HG03571 (cell line): ENCODE results near the gene PKNOX2.

Experiments used
- ATAC-seq: cut with Tn5 transposase; IDR thresholded peaks from one replicate; pipeline ENCODE4 v1.9.1; 2021; ENCODE audit not compliant: unreplicated experiment

Gene PKNOX2

GRCh38 chr11:125228993-125229392 is 64.4 kb downstream of the PKNOX2 start:
- ATAC-seq: no peak

GRCh38 chr11:125229916-125230315 is 65.4 kb downstream of the PKNOX2 start:
- no peak for ATAC-seq

GRCh38 chr11:125233116-125233515 is 68.6 kb downstream of the PKNOX2 start:
- no peak for ATAC-seq

GRCh38 chr11:125233736-125234275 is 69.3 kb downstream of the PKNOX2 start:
- ATAC-seq: no peak

- ATAC-seq: no peak
These were observed 70.5 kb downstream of the PKNOX2 start for GRCh38 chr11:125235071-125235471.

GRCh38 chr11:125236072-125236825 is 71.7 kb downstream of the PKNOX2 start:
- ATAC-seq: no peak

- no peak for ATAC-seq
These were observed 75.3 kb downstream of the PKNOX2 start for GRCh38 chr11:125239585-125240560.

- ATAC-seq: no peak
These were observed 76.6 kb downstream of the PKNOX2 start for GRCh38 chr11:125241104-125241503.

- no peak for ATAC-seq
These were observed 77.7 kb downstream of the PKNOX2 start for GRCh38 chr11:125242141-125242775.

GRCh38 chr11:125244166-125244565 is 79.6 kb downstream of the PKNOX2 start:
- ATAC-seq: no peak

GRCh38 chr11:125245299-125245698 is 80.7 kb downstream of the PKNOX2 start:
- no peak for ATAC-seq

- no peak for ATAC-seq
These were observed 82.9 kb downstream of the PKNOX2 start for GRCh38 chr11:125247431-125247830.

- no peak for ATAC-seq
These were observed 86.0 kb downstream of the PKNOX2 start for GRCh38 chr11:125250318-125251213.

GRCh38 chr11:125251214-125251545 is 86.6 kb downstream of the PKNOX2 start:
- ATAC-seq: no peak

GRCh38 chr11:125251956-125252355 is 87.4 kb downstream of the PKNOX2 start:
- no peak for ATAC-seq

GRCh38 chr11:125253289-125253688 is 88.7 kb downstream of the PKNOX2 start:
- no peak for ATAC-seq

GRCh38 chr11:125253795-125254525 is 89.4 kb downstream of the PKNOX2 start:
- no peak for ATAC-seq

- no peak for ATAC-seq
These were observed 92.1 kb downstream of the PKNOX2 start for GRCh38 chr11:125256541-125257189.

- ATAC-seq: no peak
These were observed 92.6 kb downstream of the PKNOX2 start for GRCh38 chr11:125257190-125257579.
